MM.1S (cell line): ENCODE results near the gene DAB1.

Experiments
- CTCF ChIP-seq: fragments of 300-600 bp; sonication (generic); IDR thresholded peaks from 2 replicates; pipeline ENCODE4 v1.5.1; 2016; ENCODE audit warnings: antibody characterized with exemption, low read length, mixed read lengths
- EZH2 ChIP-seq: fragments of 300-600 bp; sonication (generic); optimal IDR thresholded peaks from 2 replicates; pipeline ENCODE3; 2017; ENCODE audit warnings: low read depth, mild to moderate bottlenecking, antibody characterized with exemption, low read length, mixed read lengths
- EZH2phosphoT487 ChIP-seq: fragments of 300-600 bp; sonication (generic); IDR thresholded peaks from 2 replicates; pipeline ENCODE4 v1.6.1; 2018; ENCODE audit warnings: antibody characterized with exemption, low read length

GRCh38 chr1:57102561-57103326 is 321.1 kb downstream of the DAB1 start:
- TF ChIP-seq EZH2 (no peak), CTCF (no peak), EZH2phosphoT487 (no peak)
